Endothelial cell of umbilical vein (primary cell): ENCODE measurements around the gene ADGRG2. TPM values are rescaled to one million over a fixed set of nuclear protein-coding genes. Genes with fewer than 3 reads are reported as not detected.

ENCODE experiments used
- BruUV-seq: library from RNA; stranded (reverse); fragments of 400-500 nt; replicated peaks from 2 replicates; lab custom pipeline; 2021; lab: Mats Ljungman, UMichigan
- CTCF ChIA-PET: fragments of 300-600, 350-600 bp; sonication (Branson Sonifier 250); formaldehyde crosslinking; loops from one replicate; lab custom pipeline; 2021; ENCODE audit warnings: antibody characterized with exemption, inconsistent platforms; lab: Charles Lee
- POLR2A ChIA-PET: fragments of 300-600, 350-600 bp; sonication (Branson Sonifier 250); formaldehyde crosslinking; loops from one replicate; lab custom pipeline; 2021; ENCODE audit warnings: antibody characterized with exemption, inconsistent platforms; lab: Charles Lee
- DNase-seq: peaks from one replicate; pipeline ENCODE4 v3.0.0-alpha.2; 2011; ENCODE audit warnings: low read depth, low spot score
- FAIRE-seq: peaks from 2 replicates; lab custom pipeline; 2011; peaks lifted over from hg19 to GRCh38; lab: Jason Lieb, UNC
- H2AFZ ChIP-seq: 2 replicates; pipeline ENCODE4 v1.6.0; 2012; ENCODE audit warnings: low read depth, low read length, control low read depth, inconsistent platforms
- H3K27ac ChIP-seq: 2 replicates; pipeline ENCODE4 v1.5.1; 2011; ENCODE audit warnings: low read depth, mild to moderate bottlenecking, control low read depth, low read length, moderate library complexity; ENCODE audit not compliant: insufficient read depth
- H3K27me3 ChIP-seq, 2 experiments: 2 replicates each; pipeline versions ENCODE4 v1.6.0 to v1.6.1; 2011; ENCODE audit warnings: low read length in 2 of 2, mixed read lengths in 1 of 2; ENCODE audit not compliant: control insufficient read depth in 2 of 2, insufficient read depth in 2 of 2
- H3K36me3 ChIP-seq, 2 experiments: 2 replicates in 1 of 2; 3 replicates in 1 of 2; pipeline ENCODE4 v1.5.1; 2011; ENCODE audit warnings: low read length in 2 of 2, mild to moderate bottlenecking in 1 of 2, moderate library complexity in 1 of 2; ENCODE audit not compliant: control insufficient read depth in 2 of 2, insufficient read depth in 2 of 2; ENCODE audit errors: extremely low read depth in 1 of 2
- H3K4me1 ChIP-seq: 3 replicates; pipeline ENCODE4 v1.5.1; 2011; ENCODE audit warnings: mild to moderate bottlenecking, low read length; ENCODE audit not compliant: control insufficient read depth, insufficient read depth; ENCODE audit errors: extremely low read depth
- H3K4me2 ChIP-seq: 2 replicates; pipeline ENCODE4 v1.6.1; 2011; ENCODE audit warnings: low read length, control low read depth, mixed read lengths; ENCODE audit not compliant: insufficient read depth
- H3K4me3 ChIP-seq, 3 experiments: fragments of 200-600 bp in 1 of 3; sonication (generic), shearing (Covaris generic) in 1 of 3; replicated peaks in 1 of 3; 2 replicates each; pipeline ENCODE4 v1.5.1; 2011 to 2016; ENCODE audit warnings: control low read depth in 3 of 3, low read length in 3 of 3, mild to moderate bottlenecking in 2 of 3, inconsistent platforms in 1 of 3, low read depth in 1 of 3, moderate library complexity in 1 of 3; ENCODE audit not compliant: insufficient read depth in 1 of 3
- H3K79me2 ChIP-seq: 2 replicates; pipeline ENCODE4 v1.6.0; 2012; ENCODE audit warnings: low read length, inconsistent platforms; ENCODE audit not compliant: control insufficient read depth, insufficient read depth
- H3K9ac ChIP-seq: replicated peaks from 2 replicates; pipeline ENCODE3; 2011; ENCODE audit warnings: low read length, control low read depth; ENCODE audit not compliant: insufficient read depth; ENCODE audit errors: extremely low read depth
- H3K9me1 ChIP-seq: replicated peaks from 3 replicates; pipeline ENCODE4 v1.6.0; 2011; ENCODE audit warnings: mild to moderate bottlenecking, low read length; ENCODE audit not compliant: control insufficient read depth, insufficient read depth; ENCODE audit errors: extremely low read depth
- H3K9me3 ChIP-seq: replicated peaks from 2 replicates; pipeline ENCODE4 v1.5.1; 2012; ENCODE audit warnings: low read length, inconsistent platforms; ENCODE audit not compliant: control insufficient read depth, insufficient read depth
- H4K20me1 ChIP-seq: replicated peaks from 2 replicates; pipeline ENCODE3; 2011; ENCODE audit warnings: mild to moderate bottlenecking, low read length; ENCODE audit not compliant: control insufficient read depth, insufficient read depth; ENCODE audit errors: extremely low read depth
- EZH2 ChIP-seq: IDR thresholded peaks from 2 replicates; pipeline ENCODE4 v1.6.1; 2012; ENCODE audit warnings: borderline replicate concordance, low read depth, mild to moderate bottlenecking, moderate library complexity, low read length, inconsistent platforms; ENCODE audit not compliant: severe bottlenecking
- FOS ChIP-seq: IDR thresholded peaks from 2 replicates; pipeline ENCODE4 v1.6.1; 2011; ENCODE audit warnings: mild to moderate bottlenecking, low read length, moderate library complexity, borderline replicate concordance; ENCODE audit not compliant: insufficient read depth
- GATA2 ChIP-seq: IDR thresholded peaks from 2 replicates; pipeline ENCODE4 v1.7.0; 2011; ENCODE audit warnings: low read depth, mild to moderate bottlenecking, moderate library complexity, mixed read lengths, low read length; ENCODE audit not compliant: insufficient read length, insufficient read depth
- JUN ChIP-seq: IDR thresholded peaks from 2 replicates; pipeline ENCODE4 v1.6.1; 2011; ENCODE audit warnings: borderline replicate concordance, low read depth; ENCODE audit not compliant: insufficient read length, insufficient read depth
- MYC ChIP-seq: IDR thresholded peaks from one replicate; pipeline ENCODE4 v1.6.1; 2011; ENCODE audit warnings: mild to moderate bottlenecking, low read depth, low read length
- POLR2A ChIP-seq: IDR thresholded peaks from 2 replicates; pipeline ENCODE4 v1.6.1; 2012; ENCODE audit warnings: low read depth, mild to moderate bottlenecking, control low read depth, low read length
- POLR2AphosphoS5 ChIP-seq: IDR thresholded peaks from 2 replicates; pipeline ENCODE4 v1.6.1; 2012; ENCODE audit warnings: low read depth, mild to moderate bottlenecking, control low read depth, low read length, moderate library complexity; ENCODE audit not compliant: insufficient read depth
- dilution Hi-C: fragments of 300-500 bp; cut with MboI; formaldehyde crosslinking; loops from one replicate; pipeline ENCODE4 v1.15.0; 2019; ENCODE audit warnings: low sequenced_read_pairs; ENCODE audit not compliant: extremely low pct_ligation_motif_present
- intact Hi-C: fragments of 100-400 bp; cut with micrococcal nuclease; formaldehyde crosslinking; loops from one replicate; pipeline ENCODE4 v1.10.0; 2022
- polyA plus RNA-seq, 4 experiments: library from polyadenylated mRNA; depleted of rRNA in 3 of 4; stranded (reverse) in 3 of 4; unstranded in 1 of 4; fragments of >200 nt; gene quantifications; 2 replicates each; pipeline versions ENCODE4 v1.2.1 to v1.2.3, GENCODE V29; 2011 to 2012; ENCODE audit warnings: missing spikeins in 1 of 4
- total RNA-seq: library from RNA; stranded (reverse); gene quantifications from 2 replicates; pipeline ENCODE4 v1.2.3, GENCODE V29; 2021
- TF ChIP-seq, protein P1 (sequence below): IDR thresholded peaks from 2 replicates; pipeline ENCODE4 v1.6.1; 2011; ENCODE audit not compliant: insufficient read depth, insufficient read length
- TF ChIP-seq, protein P2 (sequence below), 2 donors: IDR thresholded peaks; 1 replicate in 1 of 2; 2 replicates in 1 of 2; pipeline ENCODE4 v1.5.1; 2011; ENCODE audit warnings: low read length in 2 of 2, mild to moderate bottlenecking in 2 of 2, moderate library complexity in 2 of 2, control low read depth in 1 of 2, inconsistent platforms in 1 of 2, low read depth in 1 of 2; ENCODE audit not compliant: insufficient read depth in 1 of 2; ENCODE audit errors: extremely low read depth in 1 of 2

Gene ADGRG2
- total and polyA plus RNA-seq, 2 donors (not counting 3 experiments of a cell fraction or from before 2014, with no cell fraction given): not detected

DNA sequence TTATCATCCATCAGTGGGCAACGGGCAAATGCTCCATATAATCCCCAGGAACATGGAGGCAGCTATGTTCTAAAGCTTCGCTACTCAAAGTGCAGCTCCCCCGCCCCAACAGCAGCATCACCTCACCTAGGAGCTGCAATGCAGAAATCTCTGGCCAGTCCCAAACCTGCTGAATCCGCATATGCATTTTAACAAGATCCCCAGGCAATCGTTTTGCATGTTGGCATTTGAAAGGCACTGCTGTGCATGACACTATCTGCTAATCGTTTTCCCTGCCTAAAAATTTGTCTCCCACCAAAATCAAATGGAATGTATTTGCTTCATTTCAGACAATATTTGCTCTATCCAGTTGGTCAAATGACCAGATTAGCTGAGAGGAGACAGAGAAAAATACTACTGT is 15.2 kb downstream of the ADGRG2 start:
- Histone ChIP-seq H3K4me2 (no peak overlapping the region), H3K79me2 (no peaks in the 10 kb centered on the region), H3K9ac (no peak overlapping the region), H3K9me1 (no peaks in the 10 kb centered on the region), H3K36me3 (no peaks in the 10 kb centered on the region), H3K4me3 (no peak overlapping the region), H3K27me3 (no peaks in the 10 kb centered on the region), H3K9me3 (no peaks in the 10 kb centered on the region), H3K4me1 (no peaks in the 10 kb centered on the region), H2AFZ (no peak overlapping the region), H4K20me1 (no peaks in the 10 kb centered on the region), H3K27ac (no peak overlapping the region)
- no peak for FAIRE-seq
- dilution Hi-C loops: no loop called here
- ChIA-PET POLR2A (no interaction called here), CTCF (interaction anchor here (0.7 kb wide), 1 partner anchor 94 kb away, joined by 3 read pairs; no protein-coding TSS in a partner anchor)
- intact Hi-C loops: no loop called here
- no TSS peak for BruUV-seq
- DNase-seq: no peak
- TF ChIP-seq JUN: no peak
- TF ChIP-seq POLR2AphosphoS5: no peak

DNA sequence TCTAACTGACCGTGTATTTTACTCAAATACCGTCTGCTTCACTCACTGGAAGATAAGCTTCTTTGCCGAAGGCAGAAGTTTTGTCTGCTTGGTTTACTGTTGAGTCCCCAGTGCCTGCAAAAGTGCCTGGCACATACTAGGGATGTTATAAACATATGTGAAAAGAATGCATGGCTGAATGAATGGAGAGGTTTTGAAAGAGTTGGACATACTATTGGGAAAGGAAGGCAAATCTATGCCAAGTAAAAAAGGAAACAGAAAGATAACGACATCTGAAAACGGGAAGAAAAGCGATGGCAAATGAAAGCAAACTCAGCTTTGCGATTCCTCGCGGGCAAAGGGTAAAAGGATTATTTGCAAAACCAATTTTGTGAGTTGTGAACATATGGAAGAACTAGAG is 21.7 kb downstream of the ADGRG2 start:
- Histone ChIP-seq H4K20me1 (no peaks in the 10 kb centered on the region), H3K27ac (no peak overlapping the region), H3K4me3 (no peak overlapping the region), H3K79me2 (no peaks in the 10 kb centered on the region), H3K4me1 (no peaks in the 10 kb centered on the region), H3K9me3 (no peaks in the 10 kb centered on the region), H3K4me2 (no peak overlapping the region), H3K27me3 (no peaks in the 10 kb centered on the region), H3K36me3 (no peaks in the 10 kb centered on the region), H2AFZ (no peak overlapping the region), H3K9me1 (no peaks in the 10 kb centered on the region), H3K9ac (no peak overlapping the region)
- POLR2A ChIA-PET: no interaction called here
- no peak for DNase-seq
- FAIRE-seq: no peak
- CTCF ChIA-PET: no interaction called here
- dilution Hi-C loops: no loop called here
- no TSS peak for BruUV-seq
- TF ChIP-seq POLR2A (no peak), GATA2 (no peak), FOS (no peak), POLR2AphosphoS5 (no peak), EZH2 (no peak), MYC (no peak)
- TF ChIP-seq, protein P1, sequence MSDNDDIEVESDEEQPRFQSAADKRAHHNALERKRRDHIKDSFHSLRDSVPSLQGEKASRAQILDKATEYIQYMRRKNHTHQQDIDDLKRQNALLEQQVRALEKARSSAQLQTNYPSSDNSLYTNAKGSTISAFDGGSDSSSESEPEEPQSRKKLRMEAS: no peak
- TF ChIP-seq, protein P2, sequence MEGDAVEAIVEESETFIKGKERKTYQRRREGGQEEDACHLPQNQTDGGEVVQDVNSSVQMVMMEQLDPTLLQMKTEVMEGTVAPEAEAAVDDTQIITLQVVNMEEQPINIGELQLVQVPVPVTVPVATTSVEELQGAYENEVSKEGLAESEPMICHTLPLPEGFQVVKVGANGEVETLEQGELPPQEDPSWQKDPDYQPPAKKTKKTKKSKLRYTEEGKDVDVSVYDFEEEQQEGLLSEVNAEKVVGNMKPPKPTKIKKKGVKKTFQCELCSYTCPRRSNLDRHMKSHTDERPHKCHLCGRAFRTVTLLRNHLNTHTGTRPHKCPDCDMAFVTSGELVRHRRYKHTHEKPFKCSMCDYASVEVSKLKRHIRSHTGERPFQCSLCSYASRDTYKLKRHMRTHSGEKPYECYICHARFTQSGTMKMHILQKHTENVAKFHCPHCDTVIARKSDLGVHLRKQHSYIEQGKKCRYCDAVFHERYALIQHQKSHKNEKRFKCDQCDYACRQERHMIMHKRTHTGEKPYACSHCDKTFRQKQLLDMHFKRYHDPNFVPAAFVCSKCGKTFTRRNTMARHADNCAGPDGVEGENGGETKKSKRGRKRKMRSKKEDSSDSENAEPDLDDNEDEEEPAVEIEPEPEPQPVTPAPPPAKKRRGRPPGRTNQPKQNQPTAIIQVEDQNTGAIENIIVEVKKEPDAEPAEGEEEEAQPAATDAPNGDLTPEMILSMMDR (IDR thresholded peaks at IDR 0.05; ENCODE audit: extremely low read depth in 1 of 2, insufficient read depth in 1 of 2, low read depth in 1 of 2, low read length in 2 of 2): no peak
- intact Hi-C loops: no loop called here
